Stimulated activated naive CD8-positive, alpha-beta T cell treated with anti-CD3 and anti-CD28 coated beads, Interleukin-15, Interleukin-2, amounts not matched to agents 100 ng/mL and 50 ng/mL, for 24 hours (primary cell): ENCODE measurements around the gene DPYSL4.
A peak's percentile ranks its signal among the peaks of the same experiment; 100 is the strongest.

ENCODE experiments used
- H3K27ac Mint-ChIP-seq: one replicate; pipeline ENCODE4 v1.8.0; 2021; ENCODE audit warnings: mild to moderate bottlenecking, mixed read lengths
- H3K27me3 Mint-ChIP-seq: one replicate; pipeline ENCODE4 v1.8.0; 2021; ENCODE audit warnings: mixed read lengths
- H3K36me3 Mint-ChIP-seq: one replicate; pipeline ENCODE4 v1.8.0; 2021; ENCODE audit warnings: low read depth, mixed read lengths
- H3K4me1 Mint-ChIP-seq: one replicate; pipeline ENCODE4 v1.8.0; 2021; ENCODE audit warnings: low read depth, mixed read lengths
- H3K4me3 Mint-ChIP-seq: one replicate; pipeline ENCODE4 v1.8.0; 2021; ENCODE audit warnings: mild to moderate bottlenecking, mixed read lengths
- H3K9me3 Mint-ChIP-seq: one replicate; pipeline ENCODE4 v1.8.0; 2021; ENCODE audit warnings: mixed read lengths

Gene DPYSL4

DNA sequence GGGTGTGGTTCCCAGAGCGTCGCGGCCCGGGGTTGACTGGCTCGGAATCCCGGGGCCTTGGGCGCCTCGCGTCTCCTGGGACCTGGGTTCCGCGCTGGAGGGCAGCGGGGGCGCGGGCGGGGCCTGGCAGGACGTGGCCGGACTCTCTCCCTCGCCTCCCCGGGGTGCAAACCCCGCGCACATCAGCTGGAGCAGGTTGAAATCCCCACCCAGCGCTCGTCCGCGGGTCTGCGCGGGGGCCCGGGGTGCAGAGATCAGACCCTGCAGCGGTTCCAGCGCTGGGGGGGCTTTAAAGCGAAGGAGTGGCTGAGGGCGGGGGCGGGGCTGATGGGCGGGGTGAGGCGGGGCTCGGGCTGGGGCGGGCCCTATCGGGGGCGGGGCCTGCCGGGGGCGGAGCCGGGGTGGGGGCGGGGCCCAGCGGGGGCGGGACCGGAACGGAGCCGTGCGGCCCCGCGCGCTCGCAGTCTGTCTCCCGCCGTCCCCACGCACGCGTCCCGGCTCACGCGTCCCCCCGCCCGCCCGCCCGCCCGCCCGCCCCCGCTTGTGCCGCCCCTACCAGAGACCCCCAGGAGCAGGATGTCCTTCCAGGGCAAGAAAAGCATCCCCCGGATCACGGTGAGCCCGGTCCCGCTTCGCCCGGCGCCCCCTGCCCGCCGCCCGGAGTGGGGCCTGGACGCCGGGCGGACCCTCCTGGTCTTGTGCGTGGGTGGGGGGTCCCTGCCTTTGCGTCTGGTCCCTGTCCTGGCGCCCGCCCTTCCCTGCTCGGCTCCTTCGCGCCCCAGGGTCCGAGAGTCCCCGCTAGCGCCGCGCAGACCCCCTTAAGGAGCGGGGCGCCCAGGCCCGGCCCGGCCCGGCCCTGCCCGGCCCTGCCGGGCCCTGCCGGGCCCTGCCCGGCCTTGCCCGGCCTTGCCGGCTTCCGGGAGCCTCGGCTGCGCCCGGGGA lies at the start of gene DPYSL4:
Gene DPYSL4 (plus strand): TSS at position 461 of the 942 bp plus-strand sequence. CDS start 116 bp downstream, at position 577.
- Mint-ChIP-seq H3K4me1 (no peaks in the 10 kb centered on the region), H3K36me3 (peaks cover 11% of the 10 kb centered on the region), H3K27ac (no peak within 1 kb of the TSS), H3K4me3 (peak within 1 kb of the TSS; percentile 63), H3K27me3 (peaks cover 42% of the 10 kb centered on the region), H3K9me3 (peaks cover 4% of the 10 kb centered on the region)

DNA sequence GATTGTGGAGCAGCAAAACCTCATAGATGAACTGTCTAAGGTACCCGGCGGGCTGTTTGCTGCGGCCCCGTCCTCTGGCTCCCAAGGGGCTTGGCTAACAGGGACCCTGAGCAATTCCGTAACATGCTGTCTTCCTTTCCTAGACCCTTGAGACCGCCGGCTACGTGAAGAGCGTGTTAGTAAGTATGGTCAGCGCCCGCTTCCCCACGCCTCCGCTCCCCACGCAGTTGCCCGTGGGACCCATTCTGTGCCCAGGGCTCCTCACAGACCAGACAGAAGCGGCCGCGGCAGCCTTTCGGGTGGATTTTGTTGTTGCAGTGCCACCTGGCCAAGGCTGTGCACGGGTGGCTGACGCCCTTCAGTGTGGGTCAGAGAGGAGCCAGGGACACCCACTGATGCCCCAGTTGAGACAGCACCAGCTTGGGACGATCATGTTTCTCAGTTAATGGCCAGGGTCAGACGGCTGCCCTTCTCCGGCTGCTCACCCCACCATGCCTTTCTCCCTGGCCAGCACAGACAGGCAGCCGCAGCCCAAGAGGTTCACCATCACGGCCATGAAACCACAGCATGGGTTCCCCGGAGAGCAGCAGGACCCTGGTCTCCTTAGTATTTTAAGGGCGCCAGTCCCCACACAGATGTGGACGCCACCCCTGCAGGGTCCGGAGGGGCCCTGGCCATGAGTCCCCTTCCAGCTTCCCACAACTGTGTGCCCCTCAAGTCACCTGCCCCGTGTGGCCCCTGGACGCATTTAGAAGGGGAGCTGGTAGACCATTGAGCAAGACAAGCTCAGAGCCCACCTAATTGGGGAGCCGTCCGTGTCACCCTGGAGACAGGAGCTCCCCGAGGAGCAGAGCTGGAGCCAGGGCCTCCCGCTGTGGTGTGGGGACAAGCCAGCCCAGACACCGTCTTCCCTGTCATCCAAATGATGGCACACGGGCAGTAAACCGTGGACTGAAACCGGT lies 49.4 kb upstream of the DPYSL4 start:
- Mint-ChIP-seq H3K27ac (no peak overlapping the region), H3K36me3 (no peaks in the 10 kb centered on the region)

DNA sequence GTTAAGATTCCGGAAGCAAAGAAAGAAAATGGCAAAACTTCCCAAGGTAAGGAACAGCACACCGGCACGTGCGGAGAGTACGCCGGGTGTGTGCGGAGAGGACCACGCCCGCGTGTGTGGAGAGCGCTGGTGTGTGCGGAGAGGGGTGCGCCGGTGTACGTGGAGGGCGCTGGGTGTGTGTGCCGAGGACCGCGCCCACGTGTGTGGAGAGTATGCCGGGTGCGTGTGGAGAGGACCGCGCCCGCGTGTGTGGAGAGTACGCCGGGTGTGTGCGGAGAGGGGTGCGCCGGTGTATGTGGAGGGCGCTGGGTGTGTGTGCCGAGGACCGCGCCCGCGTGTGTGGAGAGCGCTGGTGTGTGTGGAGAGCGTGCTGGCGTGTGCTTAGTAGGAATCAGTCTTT lies 48.6 kb upstream of the DPYSL4 start:
- Mint-ChIP-seq H3K9me3 (no peaks in the 10 kb centered on the region), H3K4me3 (no peak overlapping the region), H3K36me3 (no peaks in the 10 kb centered on the region), H3K27me3 (peaks cover 2% of the 10 kb centered on the region), H3K27ac (no peak overlapping the region), H3K4me1 (no peaks in the 10 kb centered on the region)

More for the DNA sequence above, 49.4 kb upstream of the DPYSL4 start:
- H3K27me3 Mint-ChIP-seq: peaks cover 4% of the 10 kb centered on the region
- H3K4me3 Mint-ChIP-seq: no peak overlapping the region
- H3K9me3 Mint-ChIP-seq: no peaks in the 10 kb centered on the region
- H3K4me1 Mint-ChIP-seq: no peaks in the 10 kb centered on the region

DNA sequence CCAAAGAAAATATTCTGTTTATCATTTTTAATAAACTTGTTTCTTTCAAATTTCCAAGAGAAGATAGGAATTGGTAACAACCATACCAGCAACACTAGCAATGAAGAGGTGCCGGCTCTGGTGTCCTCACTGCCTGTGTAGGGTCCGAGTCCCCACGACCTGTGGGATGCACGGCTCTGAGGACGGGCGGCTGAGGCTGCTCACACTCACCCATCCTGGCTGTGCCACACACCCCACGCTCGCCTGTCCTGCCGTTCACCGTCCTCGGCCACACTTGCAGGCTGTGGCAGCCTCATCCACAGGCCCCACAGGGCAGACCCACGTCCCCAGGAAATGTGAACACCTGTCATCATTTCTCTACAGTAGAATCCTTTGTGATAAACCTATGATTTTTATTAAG lies 48.2 kb upstream of the DPYSL4 start:
- no peaks in the 10 kb centered on the region for H3K4me1 Mint-ChIP-seq
- no peaks in the 10 kb centered on the region for H3K9me3 Mint-ChIP-seq
- no peaks in the 10 kb centered on the region for H3K36me3 Mint-ChIP-seq
- no peaks in the 10 kb centered on the region for H3K27me3 Mint-ChIP-seq
- no peak overlapping the region for H3K4me3 Mint-ChIP-seq
- no peak overlapping the region for H3K27ac Mint-ChIP-seq

DNA sequence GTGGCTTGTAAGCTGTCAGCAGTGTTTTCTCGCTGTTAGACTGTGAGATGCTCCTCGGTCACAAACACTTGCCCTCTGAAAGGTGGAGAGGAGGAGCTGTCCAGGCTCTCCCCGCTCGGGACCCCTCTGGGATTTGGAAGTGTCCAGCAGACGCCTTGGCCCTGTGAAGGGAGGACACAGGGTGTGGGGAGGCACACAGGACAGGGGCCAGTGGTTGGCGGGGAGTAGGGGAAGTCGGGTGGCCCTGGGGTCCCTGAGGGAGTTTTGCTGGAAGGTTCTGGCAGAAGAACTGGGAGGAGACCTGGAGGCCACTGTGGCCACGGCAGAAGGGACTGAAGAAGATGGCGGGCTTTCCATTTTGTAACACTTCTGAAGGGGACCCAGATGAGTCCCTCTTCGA lies 47.2 kb upstream of the DPYSL4 start:
- Mint-ChIP-seq H3K4me1 (no peaks in the 10 kb centered on the region), H3K9me3 (no peaks in the 10 kb centered on the region), H3K4me3 (no peak overlapping the region), H3K36me3 (no peaks in the 10 kb centered on the region), H3K27me3 (no peaks in the 10 kb centered on the region), H3K27ac (no peak overlapping the region)

DNA sequence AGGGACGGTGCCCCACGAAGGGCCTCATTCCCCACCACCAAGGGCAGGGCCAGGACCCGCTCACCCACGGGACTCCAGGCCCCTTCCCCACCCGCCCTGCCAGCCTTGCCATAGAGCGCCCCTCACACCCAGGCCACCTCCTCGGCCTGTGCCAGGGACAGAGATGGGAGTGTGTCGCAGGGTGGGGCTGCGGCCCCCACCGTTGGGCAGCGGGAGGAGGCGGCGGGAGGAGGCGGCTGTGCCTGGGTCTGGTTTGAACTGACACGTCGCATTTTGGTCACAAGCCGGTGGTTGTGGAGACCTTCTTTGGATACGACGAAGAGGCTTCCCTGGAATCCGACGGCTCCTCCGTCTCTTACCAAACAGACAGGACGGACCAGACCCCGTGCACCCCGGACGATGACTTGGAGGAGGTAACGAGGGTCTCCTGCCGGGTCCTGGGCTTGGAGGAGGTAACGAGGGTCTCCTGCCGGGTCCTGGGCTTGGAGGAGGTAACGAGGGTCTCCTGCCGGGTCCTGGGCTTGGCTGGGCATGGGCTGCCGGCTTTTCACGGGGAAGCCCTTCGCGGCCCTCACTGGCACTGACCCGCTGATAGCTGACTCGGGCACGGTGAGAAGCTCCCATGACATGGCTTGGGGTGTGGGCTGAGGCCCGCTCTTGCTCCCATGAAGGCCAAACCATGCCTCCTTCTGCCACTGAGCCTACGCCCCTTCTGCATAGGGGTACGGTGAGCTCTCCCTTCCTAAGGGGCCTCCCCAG lies 46.4 kb upstream of the DPYSL4 start:
- H3K4me1 Mint-ChIP-seq: no peaks in the 10 kb centered on the region
- H3K27ac Mint-ChIP-seq: no peak overlapping the region
- H3K36me3 Mint-ChIP-seq: no peaks in the 10 kb centered on the region
- no peaks in the 10 kb centered on the region for H3K9me3 Mint-ChIP-seq
- H3K27me3 Mint-ChIP-seq: no peaks in the 10 kb centered on the region
- no peak overlapping the region for H3K4me3 Mint-ChIP-seq

DNA sequence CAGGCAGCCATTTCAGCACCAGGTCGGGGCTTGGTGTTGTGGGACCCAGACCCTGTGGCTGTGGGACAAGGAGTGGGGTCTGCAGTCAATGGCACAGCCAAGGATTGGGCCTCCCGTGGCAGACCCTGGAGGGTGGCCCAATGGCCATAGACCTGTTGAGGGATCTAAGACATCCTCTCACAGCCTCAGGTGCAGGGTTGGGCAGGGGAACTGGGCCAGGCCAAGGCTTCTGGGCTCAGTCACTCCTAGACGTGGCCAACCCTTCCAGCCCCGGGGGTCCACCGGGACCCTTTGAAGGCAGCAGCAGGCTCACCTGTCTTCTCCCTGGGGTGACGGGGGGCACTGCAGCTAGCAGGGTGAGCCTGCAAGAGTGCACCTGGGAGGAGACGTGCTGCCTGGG lies 45.7 kb upstream of the DPYSL4 start:
- no peak overlapping the region for H3K4me3 Mint-ChIP-seq
- no peak overlapping the region for H3K27ac Mint-ChIP-seq
- no peaks in the 10 kb centered on the region for H3K27me3 Mint-ChIP-seq
- H3K9me3 Mint-ChIP-seq: no peaks in the 10 kb centered on the region
- no peaks in the 10 kb centered on the region for H3K4me1 Mint-ChIP-seq
- no peaks in the 10 kb centered on the region for H3K36me3 Mint-ChIP-seq

DNA sequence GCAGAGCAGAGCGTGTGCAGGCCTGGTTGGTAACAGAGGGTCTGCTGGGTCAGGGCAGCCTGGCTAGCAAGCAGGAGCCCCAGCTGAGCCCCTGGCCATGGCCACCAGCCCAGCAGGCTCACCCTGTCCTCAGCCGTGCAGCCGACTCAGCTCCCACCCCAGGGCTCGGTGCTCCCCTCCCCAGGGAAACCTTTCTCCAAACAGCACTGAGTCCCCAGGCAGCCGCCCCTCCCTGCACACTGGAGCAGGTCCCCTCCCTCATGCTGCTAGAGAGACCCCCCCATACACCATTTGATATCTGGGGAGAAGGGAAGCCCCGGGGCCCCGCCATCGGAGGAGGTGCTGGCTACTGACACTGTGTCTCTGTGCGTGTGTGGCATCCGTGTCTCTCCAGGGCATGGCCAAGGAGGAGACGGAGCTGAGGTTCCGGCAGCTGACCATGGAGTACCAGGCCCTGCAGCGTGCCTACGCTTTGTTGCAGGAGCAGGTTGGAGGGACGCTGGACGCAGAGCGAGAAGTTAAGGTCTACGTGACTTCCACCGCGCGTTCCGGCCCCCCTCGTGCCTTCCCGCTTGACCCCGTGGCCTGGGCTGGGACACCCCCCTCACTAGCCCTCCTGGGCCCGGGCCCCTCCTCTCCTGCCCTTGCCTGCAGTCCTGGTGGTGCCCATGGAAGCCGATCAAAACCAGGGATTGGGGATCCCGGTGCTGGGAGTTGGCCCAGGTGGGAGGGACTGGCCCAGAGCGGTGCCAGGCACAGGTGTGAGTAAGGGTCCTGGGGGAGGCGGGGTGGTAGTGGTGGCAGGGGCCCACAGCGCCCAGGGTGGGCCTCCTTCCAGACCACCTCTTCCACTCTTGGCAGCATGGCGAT lies 45.0 kb upstream of the DPYSL4 start:
- Mint-ChIP-seq H3K27me3 (no peaks in the 10 kb centered on the region), H3K9me3 (no peaks in the 10 kb centered on the region), H3K4me1 (no peaks in the 10 kb centered on the region), H3K4me3 (no peak overlapping the region), H3K27ac (no peak overlapping the region), H3K36me3 (no peaks in the 10 kb centered on the region)

DNA sequence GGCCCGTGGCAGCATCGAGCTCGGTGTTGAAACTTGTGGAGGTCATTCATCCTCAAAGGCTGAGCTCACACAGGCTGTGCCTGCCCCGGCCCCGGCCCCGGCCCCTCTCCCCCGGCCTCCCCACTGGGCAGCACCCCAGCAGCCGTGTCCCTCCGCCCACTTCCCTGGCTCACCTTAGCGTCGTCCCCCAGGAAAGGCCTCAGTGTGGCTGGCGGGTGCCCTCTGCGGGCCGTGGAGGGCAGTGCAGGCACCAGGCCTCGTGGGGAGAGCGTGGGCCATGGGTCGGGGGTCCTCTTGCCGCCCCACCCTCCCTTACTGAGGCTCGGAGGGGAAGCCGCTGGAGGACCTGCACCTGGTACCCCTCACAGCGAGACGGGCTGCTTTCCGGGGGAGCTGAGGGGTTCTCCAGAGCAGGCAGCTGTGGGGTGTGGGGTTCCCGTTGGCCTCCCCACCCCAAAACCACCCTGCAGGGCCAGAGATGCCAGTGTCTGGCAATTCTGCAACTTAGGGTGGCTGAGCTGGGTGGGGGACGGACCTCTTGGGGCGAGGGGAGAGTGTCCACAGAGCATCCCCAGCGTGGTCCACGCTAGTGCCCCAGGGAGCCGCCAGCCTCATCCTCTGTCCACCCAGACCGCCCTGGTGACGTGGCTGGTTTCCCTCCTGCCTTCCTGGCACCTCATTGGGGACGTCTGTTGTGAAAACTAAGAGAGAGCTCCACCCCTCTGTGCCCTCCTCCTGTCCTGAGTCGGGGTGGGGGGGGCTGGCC lies 44.2 kb upstream of the DPYSL4 start:
- Mint-ChIP-seq H3K27me3 (no peaks in the 10 kb centered on the region), H3K4me3 (no peak overlapping the region), H3K36me3 (no peaks in the 10 kb centered on the region), H3K27ac (no peak overlapping the region), H3K4me1 (no peaks in the 10 kb centered on the region), H3K9me3 (no peaks in the 10 kb centered on the region)

DNA sequence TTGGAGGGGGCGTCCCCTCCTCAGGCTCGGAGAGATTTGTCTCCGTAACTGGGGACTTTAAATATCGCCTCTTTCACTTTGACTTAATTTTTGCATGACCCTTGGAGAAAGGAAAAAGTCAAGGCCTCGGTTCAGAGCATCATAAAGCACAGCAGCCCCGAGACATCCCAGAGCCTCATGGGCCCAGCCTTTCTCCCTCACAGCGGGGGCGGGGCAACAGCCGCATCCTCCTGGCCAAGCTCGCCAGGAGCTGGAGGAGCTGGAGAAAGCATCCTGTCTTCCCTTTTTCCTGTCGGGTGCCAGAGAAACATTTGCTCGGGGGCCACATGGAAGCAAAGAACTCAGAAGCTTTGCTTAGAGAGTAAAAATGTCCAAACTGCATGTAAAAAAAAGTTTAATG lies 43.6 kb upstream of the DPYSL4 start:
- Mint-ChIP-seq H3K27ac (no peak overlapping the region), H3K27me3 (no peaks in the 10 kb centered on the region)

DNA sequence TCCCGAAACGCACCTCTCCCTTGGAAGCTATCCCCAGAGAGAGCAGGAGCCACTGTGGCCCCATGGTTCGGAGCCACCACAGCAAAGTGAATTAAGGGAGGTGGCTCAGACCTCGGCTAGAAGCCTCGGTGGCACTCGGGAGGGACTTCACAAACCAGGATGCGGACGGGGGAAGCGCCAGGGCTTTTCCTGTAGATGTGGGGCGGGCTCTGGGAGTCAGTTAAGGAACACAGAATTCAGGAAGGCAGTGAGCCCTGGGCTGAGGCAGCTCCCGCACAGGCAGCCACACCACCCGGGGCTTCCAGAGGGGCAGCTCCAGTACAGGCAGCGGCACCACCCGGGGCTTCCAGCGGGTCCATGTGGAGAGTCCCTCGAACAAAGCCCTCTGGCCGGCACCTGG lies 42.7 kb upstream of the DPYSL4 start:
- Mint-ChIP-seq H3K27ac (no peak overlapping the region), H3K36me3 (no peaks in the 10 kb centered on the region), H3K27me3 (no peaks in the 10 kb centered on the region), H3K4me3 (no peak overlapping the region), H3K9me3 (no peaks in the 10 kb centered on the region), H3K4me1 (no peaks in the 10 kb centered on the region)

More for the DNA sequence above, 43.6 kb upstream of the DPYSL4 start:
- no peaks in the 10 kb centered on the region for H3K9me3 Mint-ChIP-seq
- H3K4me1 Mint-ChIP-seq: no peaks in the 10 kb centered on the region
- H3K36me3 Mint-ChIP-seq: no peaks in the 10 kb centered on the region
- no peak overlapping the region for H3K4me3 Mint-ChIP-seq

DNA sequence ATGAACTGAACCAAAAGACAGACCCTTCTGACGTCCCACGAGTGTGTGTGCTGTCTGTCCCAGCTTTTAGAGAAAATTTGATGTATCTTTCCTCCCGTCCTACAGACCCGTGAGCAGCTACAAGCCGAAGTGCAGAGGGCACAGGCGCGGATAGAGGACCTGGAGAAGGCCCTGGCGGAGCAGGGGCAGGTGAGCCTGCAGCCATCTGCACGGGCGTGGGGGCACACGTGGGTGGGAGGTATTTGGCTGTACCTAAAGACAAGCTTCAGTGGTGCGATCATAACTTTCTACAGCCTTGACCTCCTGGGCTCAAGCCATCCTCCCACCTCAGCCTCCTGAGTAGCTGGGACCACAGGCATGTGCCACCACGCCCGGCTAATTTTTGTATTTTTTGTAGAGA lies 41.7 kb upstream of the DPYSL4 start:
- H3K4me1 Mint-ChIP-seq: no peaks in the 10 kb centered on the region
- H3K9me3 Mint-ChIP-seq: no peaks in the 10 kb centered on the region
- H3K27me3 Mint-ChIP-seq: no peaks in the 10 kb centered on the region
- no peak overlapping the region for H3K4me3 Mint-ChIP-seq
- no peaks in the 10 kb centered on the region for H3K36me3 Mint-ChIP-seq
- no peak overlapping the region for H3K27ac Mint-ChIP-seq

DNA sequence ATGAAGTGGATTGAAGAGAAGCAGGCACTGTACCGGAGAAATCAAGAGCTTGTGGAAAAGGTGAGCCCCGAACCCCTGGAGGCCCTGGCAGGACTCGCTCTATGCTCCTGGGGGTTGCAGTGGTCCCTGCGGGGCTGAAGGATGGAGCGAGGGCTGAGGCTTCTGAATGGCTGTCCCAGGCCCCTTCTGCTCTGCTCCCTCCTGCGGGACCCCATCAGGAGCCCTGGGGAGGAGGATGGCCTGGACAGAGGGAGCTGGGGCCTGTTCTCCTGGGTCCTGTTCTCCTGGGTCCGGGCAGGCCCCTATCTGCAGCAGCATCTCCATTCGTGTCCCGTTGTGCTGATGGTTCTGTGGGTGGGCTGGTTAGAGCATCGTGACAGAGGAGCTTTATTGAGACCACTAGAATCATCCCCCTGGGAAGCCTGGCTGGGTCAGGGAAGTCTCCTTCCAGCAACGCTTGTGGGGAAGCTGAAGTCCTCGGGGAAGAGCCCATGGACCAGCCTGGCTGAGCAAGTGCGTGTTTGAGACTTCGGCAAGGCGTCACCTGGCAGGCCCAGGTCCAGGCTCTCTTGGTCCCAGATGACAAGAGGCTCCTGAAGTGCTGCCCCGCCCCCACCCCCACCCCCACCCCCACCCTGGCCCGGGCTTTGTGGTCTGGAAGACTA lies 41.1 kb upstream of the DPYSL4 start:
- Mint-ChIP-seq H3K27ac (no peak overlapping the region), H3K9me3 (no peaks in the 10 kb centered on the region), H3K27me3 (no peaks in the 10 kb centered on the region), H3K4me1 (no peaks in the 10 kb centered on the region), H3K4me3 (no peak overlapping the region), H3K36me3 (no peaks in the 10 kb centered on the region)
